HG02938 (cell line): Measurements from ENCODE around the gene TNIK.
"Not testable (repeated sequence)": the region's sequence is repeated elsewhere in the genome, so short reads cannot be mapped to it uniquely, and the experiment has no call there.

ENCODE experiments used
- ATAC-seq: cut with Tn5 transposase; IDR thresholded peaks from one replicate; pipeline ENCODE4 v1.9.1; 2021; ENCODE audit warnings: mild to moderate bottlenecking, moderate library complexity; ENCODE audit not compliant: unreplicated experiment

TNIK gene

DNA sequence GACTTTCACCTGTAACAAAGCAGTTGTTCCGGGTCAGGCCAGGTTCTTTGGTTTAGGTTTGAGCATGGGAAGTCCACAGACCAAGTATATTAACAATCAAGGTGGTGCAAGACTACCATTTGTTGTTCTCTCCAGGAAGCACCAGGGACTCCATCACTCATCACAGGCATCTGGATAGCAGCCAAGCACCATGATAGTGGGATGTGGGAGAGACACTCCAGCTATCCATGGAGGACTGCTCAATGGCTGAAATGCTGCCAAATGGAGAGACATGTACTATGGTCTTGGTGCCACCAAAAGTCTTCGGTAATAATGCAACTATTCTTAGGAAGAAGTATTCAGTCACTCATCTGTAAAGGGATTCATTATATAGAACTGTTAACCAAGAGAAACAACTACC, 143.0 kb downstream of the TNIK start:
- no peak for ATAC-seq

DNA sequence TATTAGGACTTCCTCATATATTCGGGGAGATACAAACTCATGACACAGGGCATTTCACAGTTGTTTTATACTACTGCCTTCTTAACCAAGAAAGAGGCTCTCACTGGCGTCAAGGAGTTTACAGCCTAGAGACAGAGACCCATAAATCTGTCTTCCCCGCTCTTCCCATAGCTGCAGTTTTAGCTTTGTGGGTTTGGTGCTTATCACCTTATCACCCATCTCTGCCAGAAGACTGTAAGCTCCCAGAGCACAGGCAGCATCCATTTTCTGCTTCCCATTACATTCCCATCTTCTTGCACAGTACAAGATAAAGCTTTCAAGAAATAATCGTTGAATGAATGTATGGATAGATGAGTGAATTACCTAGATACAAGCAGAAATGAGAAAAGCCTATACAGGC, 144.3 kb downstream of the TNIK start:
- ATAC-seq = no peak

DNA sequence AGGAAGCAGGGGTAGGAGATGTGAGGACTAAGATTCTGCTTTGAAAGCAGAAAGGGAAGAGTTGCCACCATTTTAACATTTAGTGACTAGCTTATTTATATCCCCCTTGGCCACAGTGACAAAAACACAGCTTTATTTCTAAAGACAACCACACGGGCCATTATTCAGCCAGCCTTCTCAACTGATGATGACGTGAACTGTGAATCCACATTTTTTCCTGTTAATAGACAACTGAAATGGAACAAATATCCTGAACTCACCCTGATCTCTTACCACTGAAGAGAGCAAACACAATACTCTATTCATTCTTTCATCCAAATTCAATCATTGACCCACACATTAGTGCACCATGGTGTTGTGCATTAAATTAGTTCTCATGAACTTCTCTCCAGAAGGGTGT, 145.1 kb downstream of the TNIK start:
- no peak for ATAC-seq

DNA sequence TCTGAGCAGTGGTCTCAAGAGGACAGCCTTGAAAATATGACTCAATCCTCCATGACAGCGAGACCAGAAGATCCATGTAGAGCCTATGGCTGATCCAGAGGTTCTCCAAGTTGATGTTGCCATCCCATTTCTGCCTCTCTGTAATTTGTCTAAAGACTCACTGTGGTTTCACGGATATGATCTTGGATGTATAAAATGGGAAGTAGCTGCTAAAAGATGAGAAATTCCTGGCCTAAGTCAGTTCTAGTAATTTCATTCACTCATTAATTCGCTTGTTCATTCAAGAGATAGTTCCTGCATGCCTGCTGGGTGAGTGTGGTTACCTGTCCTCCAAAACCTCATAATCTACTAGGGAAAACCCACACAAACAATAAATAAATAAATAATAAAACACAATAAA, 145.9 kb downstream of the TNIK start:
- no peak for ATAC-seq

DNA sequence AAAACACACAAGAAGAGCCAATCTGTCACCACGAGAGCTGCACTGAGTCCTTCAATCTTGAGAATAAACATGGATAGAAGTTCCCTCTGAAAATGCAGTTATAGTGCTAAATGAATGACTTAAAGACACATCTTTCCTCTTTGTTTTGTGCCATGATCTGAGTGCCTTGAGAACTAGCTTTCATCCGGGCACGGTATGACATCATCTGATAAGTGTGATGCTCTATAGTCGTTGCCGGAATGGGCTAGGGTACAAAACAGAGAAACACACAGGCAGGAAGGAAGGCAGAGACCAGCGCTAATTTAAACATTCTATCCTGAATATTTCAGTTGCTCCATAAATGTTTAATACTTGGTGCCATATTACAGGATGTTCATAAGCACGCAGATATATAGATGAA, 146.5 kb downstream of the TNIK start:
- ATAC-seq = no peak

DNA sequence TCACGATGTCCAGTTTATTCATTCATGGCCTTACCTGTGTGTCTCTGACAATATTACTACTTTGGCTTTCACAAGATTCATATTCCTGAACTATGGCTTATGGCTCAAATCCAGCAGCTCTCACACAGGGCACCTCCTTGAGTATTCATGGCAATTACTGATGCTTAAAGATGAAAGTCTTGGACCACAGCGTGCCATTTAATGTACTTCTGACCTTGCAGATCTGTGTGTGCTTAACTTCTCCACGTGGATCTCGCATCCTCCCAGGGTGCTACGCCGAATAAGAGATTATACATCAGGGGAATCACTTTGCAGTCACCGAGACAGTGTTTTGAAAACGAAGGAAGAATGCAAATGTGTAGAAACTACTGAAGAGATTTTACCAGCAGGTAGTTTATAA, 147.5 kb downstream of the TNIK start:
- no peak for ATAC-seq

DNA sequence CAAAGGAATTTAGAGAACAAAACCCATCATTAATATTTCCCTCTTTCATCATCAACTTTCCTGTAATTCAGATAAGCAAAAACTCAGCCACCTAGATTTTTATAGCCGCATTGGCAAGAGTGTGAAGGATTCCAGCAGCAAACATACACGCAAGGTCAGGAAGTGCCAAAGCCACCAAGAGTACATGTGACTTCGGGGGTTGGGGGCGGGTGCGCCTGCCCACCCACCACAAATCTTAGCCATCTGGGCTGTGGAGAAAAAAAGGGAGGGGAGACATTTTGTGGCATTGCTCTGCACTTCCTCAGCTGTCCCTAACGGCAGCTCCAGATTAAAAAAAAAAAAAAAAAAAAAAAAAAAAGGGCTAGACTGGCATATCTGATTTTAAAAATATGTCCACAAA, 148.4 kb downstream of the TNIK start:
- no peak for ATAC-seq

DNA sequence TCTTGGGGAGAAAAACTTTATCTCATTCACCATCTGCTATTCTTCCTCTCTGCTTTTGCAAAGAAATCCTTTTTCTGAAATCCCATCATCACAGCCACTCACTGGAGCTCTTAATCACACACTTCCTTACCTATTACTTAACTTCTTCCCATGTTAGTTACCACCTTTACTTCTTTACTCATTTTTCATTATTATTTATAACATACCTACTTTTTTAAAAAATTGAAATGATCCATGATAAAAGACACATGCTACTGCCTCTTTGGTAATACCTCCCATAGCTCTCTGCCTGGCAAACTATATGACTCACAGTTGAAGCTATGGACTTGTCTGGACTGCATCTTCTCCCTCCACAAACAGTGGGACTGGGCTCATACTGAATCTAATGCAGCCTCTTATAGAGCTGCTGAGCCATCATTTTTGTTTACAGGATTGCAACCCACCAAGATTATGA, 150.3 kb downstream of the TNIK start:
- no peak for ATAC-seq

DNA sequence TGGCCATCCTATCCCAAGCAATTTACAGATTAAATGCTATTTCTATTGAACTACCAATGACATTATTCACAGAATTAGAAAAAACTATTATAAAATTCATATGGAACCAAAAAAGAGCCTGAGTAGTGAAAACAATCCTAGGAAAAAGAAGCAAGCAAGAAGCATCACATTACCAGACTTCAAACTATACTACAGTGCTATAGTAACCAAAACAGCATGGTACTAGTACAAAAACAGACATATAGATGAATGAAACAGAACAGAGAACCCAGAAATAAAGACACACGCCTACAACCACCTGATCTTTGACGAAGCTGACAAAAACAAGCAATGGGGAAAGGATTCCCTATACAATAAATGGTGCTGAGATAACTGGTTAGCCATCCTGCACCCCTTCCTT, 152.2 kb downstream of the TNIK start:
- ATAC-seq = no peak

DNA sequence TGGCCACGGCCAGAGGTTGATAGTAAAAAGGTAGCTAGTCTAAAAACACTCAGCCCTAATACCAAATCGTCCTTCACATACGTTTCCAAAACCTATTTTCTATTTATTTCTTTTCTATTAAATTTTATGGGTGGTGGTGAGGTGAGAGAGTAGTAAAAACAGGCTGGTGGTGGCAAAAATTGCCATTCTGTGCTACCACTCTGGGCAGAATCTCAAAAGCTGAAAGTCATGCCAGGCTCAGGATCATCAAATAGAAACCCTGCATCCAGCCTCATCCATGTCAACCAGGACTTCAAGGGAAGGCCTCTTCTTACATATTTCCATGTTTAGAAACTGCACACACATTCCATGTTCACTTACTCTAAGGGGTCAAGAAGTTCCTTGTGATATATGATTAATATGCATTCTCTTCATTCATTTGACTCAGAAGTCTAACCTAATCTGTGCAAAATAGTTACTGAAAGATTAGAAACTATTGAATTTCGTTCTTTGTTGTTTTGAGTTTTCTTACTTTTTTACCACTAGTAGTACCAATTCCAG, 153.1 kb downstream of the TNIK start:
- ATAC-seq = no peak

DNA sequence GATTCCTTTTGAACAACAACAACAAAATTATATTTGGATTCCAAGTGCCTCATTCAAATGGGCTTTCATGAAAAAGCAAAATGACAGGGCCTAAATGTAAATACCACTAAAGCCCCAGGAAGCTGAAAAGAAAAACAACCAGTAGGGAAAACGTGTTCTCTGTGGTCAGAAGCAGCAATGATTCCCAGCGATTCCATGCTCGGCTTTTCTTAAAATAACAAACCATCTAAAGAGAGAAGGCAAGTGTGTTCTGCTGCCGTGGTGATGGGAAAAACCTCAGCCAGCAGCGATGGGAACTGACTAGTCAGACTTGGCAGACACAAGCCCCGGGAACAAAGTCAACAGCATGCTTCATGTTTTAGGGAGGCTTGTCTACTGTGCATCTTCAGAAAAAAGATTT, 153.6 kb downstream of the TNIK start:
- no peak for ATAC-seq

DNA sequence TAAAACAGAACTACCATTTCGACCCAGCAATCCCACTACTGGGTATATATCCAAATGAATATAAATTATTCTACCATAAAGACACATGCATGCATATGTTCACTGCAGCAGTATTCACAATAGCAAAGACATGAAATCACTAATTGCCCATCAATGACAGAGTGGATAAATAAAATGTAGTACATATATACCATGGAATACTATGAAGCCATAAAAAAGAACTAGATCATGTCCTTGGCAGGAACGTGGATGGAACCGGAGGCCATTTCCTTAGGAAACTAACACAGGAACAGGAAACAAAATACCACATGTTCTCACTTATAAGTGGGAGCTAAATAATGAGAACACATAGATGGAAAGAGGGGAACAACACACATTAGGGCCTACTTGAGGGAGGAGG, 154.4 kb downstream of the TNIK start:
- ATAC-seq = not testable (repeated sequence)

DNA sequence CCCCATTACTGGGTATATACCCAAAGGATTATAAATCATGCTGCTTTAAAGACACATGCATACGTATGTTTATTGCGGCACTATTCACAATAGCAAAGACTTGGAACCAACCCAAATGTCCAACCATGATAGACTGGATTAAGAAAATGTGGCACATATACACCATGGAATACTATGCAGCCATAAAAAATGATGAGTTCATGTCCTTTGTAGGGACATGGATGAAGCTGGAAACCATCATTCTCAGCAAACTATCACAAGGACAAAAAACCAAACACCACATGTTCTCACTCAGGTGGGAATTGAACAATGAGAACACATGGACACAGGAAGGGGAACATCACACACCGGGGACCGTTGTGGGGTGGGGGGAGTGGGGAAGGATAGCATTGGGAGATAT, 155.7 kb downstream of the TNIK start:
- not testable (repeated sequence) for ATAC-seq

DNA sequence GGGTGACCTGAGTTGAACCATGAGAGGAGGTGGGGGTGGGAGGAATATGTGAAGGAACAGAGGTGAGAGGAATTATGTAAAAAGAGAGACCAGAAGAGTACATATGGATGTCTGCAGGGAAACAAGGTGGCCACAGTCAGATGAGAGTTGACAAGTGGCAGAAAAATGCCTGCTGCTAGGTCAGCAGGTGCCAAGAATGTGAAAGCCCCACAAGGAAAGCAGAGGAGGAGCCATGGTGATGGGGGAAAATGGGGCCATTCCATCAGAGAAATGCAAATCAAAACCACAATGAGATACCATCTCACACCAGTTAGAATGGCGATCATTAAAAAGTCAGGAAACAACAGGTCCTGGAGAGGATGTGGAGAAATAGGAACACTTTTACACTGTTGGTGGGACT, 156.2 kb downstream of the TNIK start:
- ATAC-seq = not testable (repeated sequence)

DNA sequence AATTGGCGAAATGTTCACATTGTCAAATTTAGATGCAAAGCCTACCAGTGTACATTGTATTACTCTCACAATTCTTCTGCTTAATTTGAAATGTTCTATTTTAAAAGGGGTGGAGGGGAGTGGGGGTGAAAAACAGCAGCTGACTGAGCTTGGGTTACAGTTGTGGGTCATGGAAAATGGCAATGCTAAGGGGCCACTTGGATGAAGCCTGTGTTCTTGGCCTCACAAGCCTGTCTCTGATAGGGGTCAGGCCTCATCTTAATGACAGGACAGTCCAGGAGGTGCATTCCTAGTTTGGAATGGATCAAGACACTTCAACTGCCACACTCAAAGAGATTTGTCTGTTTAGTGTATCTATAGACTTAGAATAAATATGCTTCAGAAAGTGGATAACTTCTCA, 158.2 kb downstream of the TNIK start:
- no peak for ATAC-seq

DNA sequence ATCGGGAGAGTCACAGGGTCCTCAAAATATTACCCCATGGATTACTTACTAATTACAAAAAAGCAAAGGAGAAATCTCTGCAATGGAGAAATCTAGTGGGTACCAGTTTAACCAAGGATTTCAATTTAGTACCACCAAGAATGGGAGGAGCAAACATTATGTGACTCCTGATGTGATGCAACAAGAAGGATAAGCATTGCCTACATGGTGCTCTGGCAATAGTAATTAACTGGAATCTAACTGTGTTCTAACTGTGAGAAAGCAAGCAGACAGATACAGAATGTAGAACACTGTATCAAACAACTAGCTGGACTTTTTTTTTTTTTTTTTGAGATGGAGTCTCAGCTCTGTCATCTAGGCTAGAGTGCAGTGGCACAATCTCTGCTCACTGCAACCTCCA, 159.2 kb downstream of the TNIK start:
- ATAC-seq = no peak

DNA sequence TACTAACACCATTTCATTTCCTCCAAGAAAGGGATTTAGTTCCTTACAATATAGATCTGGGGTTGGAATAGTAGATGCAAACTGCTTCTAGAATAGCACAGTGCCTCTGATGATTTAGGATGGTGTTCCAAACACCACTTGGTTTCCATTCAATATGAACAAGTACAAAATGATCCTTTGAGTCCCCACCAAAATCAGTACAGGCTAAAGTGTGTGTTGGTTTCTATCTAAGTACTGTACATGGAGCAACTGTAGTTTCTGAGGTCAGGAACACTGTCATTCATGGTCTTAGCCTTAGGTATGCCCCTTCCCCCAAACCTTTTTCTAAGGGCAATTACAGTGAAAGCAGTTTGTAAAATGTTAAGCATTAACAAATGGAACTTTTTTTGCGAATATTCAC, 162.3 kb downstream of the TNIK start:
- no peak for ATAC-seq

DNA sequence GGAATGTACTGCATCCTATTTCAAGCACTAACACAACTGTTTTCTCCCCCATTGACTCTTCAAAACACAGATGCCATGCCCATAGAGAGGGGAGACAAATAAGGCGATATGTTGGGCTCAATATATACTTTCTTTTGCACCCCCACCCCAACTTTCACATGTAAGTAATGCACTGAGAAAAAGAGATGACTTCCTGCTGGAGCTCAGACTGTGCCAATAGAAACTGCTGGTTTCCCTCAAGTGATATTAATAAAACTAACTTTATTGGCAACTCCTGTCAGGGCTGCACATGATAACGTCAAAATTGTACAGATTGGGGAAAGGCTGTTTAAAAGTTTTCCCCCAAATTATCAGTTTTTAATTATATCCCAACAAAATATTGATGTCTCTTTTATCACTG, 163.0 kb downstream of the TNIK start:
- ATAC-seq = no peak

DNA sequence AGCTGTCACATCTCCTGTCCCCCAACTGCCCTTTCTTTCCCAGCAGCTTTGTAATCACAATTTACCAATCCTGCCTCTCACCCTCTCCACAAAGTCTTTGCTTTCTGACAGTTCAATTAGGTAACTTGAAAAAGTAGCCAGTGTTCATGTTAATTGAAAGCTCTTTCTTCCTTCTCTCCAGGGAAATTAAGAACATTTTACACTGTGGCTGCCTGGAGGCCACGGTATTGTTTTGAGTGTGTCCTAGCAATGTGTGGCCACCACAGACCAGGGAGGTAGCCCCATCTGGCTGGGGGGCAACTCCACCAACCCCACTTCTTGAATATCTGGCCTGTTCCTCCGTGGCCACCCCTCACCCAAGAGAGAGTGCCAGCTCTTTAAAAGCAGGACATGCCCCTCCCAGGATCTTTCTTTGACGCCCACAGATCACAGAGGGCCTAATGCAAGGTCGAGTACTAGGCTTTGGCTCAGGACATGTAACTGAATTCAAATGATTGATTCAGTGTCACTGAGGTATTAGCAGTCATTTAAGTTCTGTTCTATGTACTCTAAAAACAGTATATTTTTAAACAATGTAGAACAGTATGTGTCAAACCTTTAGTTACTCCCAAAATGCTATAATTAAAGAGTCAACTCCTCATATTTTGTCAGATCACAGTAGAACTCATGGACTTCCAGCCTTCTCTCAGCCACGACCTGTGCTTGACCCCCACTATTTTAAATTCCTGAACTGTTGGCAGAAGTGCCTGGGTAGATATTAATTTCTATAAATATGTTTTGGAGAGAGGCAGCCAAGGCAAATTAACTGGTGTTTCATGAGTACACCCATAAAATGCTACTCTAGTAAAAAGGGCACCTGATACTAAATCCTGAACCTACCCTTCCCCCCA, 164.5 kb downstream of the TNIK start:
- ATAC-seq = no peak

DNA sequence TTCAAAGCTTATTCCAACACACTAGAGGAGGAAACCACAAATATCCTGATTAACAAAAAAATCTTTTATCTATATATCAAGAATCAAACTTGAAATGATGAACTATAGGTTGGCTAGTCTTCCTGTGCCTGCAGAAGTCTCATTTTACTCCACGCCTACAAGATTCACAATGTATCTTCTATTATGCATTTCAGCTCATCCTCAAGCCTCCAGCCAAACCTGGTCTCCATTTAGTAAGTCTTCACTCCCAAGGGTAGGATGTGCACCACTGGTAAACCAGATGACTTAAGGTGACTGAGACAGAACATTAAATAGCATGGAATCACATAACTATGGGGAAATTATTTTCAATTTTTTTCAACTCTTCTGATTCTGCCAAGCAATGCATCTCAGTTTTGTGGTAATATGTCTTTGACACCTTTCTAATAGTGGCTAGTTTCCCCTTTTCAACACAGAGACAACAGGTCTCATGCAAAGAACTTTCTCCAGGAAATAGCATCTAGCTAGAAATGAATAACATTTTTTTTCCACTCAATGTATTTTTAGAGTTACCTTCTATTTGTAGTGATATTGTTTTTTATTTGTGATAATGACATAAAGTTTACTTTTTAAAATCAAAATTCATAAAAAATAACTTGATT, 166.9 kb downstream of the TNIK start:
- ATAC-seq = no peak

DNA sequence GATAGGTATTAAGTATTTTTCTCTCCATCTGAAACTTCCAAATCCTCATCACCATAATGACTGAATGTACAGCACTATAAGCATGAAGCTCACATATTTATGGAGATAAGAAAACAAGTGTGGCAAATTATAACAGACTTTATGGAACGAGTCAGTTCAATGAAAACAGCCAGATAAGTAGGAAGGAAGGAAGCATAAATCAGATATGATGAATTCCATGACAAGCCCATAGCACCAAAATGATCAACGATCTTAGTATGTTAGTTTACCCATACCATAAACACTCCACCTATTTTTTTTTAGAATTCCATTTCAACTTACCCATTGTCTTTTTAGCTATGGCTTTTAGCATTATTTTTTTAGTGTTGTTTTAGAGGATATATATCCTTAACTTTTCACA, 169.5 kb downstream of the TNIK start:
- ATAC-seq = no peak

DNA sequence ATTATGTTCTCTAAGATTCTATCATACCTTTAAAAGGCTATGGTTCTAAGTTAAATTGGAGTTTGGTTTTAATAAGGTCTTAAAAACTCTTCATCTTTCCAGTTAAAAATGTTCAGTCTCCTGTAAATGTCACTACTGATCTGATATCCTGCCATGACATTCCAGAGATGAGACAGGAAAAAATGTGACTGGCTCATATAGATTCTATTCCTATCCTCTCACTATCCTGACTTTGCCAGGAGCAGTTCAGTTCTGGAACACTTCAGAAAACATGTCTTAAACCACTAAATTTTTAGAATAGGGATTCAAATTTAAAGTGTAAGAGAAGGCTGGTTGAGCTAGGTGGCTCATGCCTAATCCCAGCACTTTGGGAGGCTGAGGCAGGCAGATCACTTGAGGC, 170.9 kb downstream of the TNIK start:
- no peak for ATAC-seq
